Pons (tissue), 1 donor: ENCODE results near the gene FSD2.
"Not testable (repeated sequence)": the region's sequence is repeated elsewhere in the genome, so short reads cannot be mapped to it uniquely, and the experiment has no call there.

Source experiments
- DNase-seq: peaks from one replicate; pipeline ENCODE4 v3.0.0-alpha.2; 2016; ENCODE audit warnings: low spot score

Gene FSD2

GRCh38 chr15:82792068-82792467 is 13.8 kb downstream of the FSD2 start:
- no peak for DNase-seq

GRCh38 chr15:82790321-82790720 is 15.5 kb downstream of the FSD2 start:
- no peak for DNase-seq

GRCh38 chr15:82789491-82789890 is 16.4 kb downstream of the FSD2 start:
- DNase-seq = no peak

GRCh38 chr15:82788496-82788895 is 17.4 kb downstream of the FSD2 start:
- no peak for DNase-seq

- no peak for DNase-seq
Measured at GRCh38 chr15:82781349-82781748, 24.5 kb downstream of the FSD2 start.

GRCh38 chr15:82778755-82779154 is 27.1 kb downstream of the FSD2 start:
- DNase-seq = no peak

- DNase-seq = peak; percentile 1
Measured at GRCh38 chr15:82774496-82774895, 31.4 kb downstream of the FSD2 start.

GRCh38 chr15:82771789-82772607 is 33.9 kb downstream of the FSD2 start:
- no peak for DNase-seq

GRCh38 chr15:82768414-82769054 is 37.3 kb downstream of the FSD2 start:
- no peak for DNase-seq

- no peak for DNase-seq
Measured at GRCh38 chr15:82767163-82767829, 38.6 kb downstream of the FSD2 start.

- not testable (repeated sequence) for DNase-seq
Measured at GRCh38 chr15:82766201-82766600, 39.7 kb downstream of the FSD2 start.

- DNase-seq = no peak
Measured at GRCh38 chr15:82764740-82765139, 41.1 kb downstream of the FSD2 start.

- no peak for DNase-seq
Measured at GRCh38 chr15:82764117-82764490, 41.8 kb downstream of the FSD2 start.

GRCh38 chr15:82763361-82764116 is 42.3 kb downstream of the FSD2 start:
- no peak for DNase-seq

- DNase-seq = peak; percentile 1
Measured at GRCh38 chr15:82751308-82751707, 54.6 kb downstream of the FSD2 start.

- no peak for DNase-seq
Measured at GRCh38 chr15:82750831-82751180, 55.1 kb downstream of the FSD2 start.

GRCh38 chr15:82749951-82750830 is 55.7 kb downstream of the FSD2 start:
- DNase-seq = peak; percentile 97

GRCh38 chr15:82748315-82748714 is 57.6 kb downstream of the FSD2 start:
- no peak for DNase-seq

- no peak for DNase-seq
Measured at GRCh38 chr15:82743810-82744209, 62.1 kb downstream of the FSD2 start.

- no peak for DNase-seq
Measured at GRCh38 chr15:82742134-82742533, 63.7 kb downstream of the FSD2 start.

GRCh38 chr15:82739086-82739485 is 66.8 kb downstream of the FSD2 start:
- no peak for DNase-seq
